Gastroesophageal sphincter (tissue), 4 donors: ENCODE data around the gene LAP3. TPM values are rescaled to one million over a fixed set of nuclear protein-coding genes. Genes with fewer than 3 reads are reported as not detected.

Source experiments
- total RNA-seq, 4 donors: library from RNA; depleted of rRNA; stranded (reverse); fragments of >200 nt; gene quantifications; one replicate each; pipeline ENCODE4 v1.1.0, GENCODE V29; 2016

Gene LAP3
- total RNA-seq, 4 donors from 2014 or later, result 40.8 to 94.2 (median 80.1) TPM

Other genes starting within 250 kb of the LAP3 start
- gene QDPR, start 65.1 kb upstream of the LAP3 start, total RNA-seq, result 10 to 100 TPM in 1 of 4 donors, 1 to 10 TPM in 3; 2.3 to 13.6 (median 6.0) TPM
- gene CLRN2, start 62.0 kb upstream of the LAP3 start, total RNA-seq, result not detected
- gene MED28, start 37.4 kb downstream of the LAP3 start, total RNA-seq, result 10 to 100 TPM; 12.9 to 23.3 (median 17.6) TPM
- gene FAM184B, start 204.4 kb downstream of the LAP3 start, total RNA-seq, result under 1 TPM in 1 of 4 donors, not detected in 3; under 0.01 TPM
- gene DCAF16, start 233.6 kb downstream of the LAP3 start, total RNA-seq, result 10 to 100 TPM; 20.8 to 36.4 (median 23.8) TPM
- gene NCAPG, start 233.8 kb downstream of the LAP3 start, total RNA-seq, result 1 to 10 TPM in 2 of 4 donors, not detected in 2; 1.4 to 3.0 TPM